ENCODE measurements around the gene SMAD2. TPM values are rescaled to one million over a fixed set of nuclear protein-coding genes. Genes with fewer than 3 reads are reported as not detected.

SMAD2 gene
- total and polyA plus RNA-seq, 4 donors: 11.8 to 31.3 (median 22.8) TPM

GRCh38 chr18:47802802-47803201, 127.7 kb downstream of the SMAD2 start:
- TF ChIP-seq YY1 (IDR thresholded peaks at IDR 0.05): no peak
- no peak for TF ChIP-seq JUND (IDR thresholded peaks at IDR 0.05)
- TF ChIP-seq, protein P1, sequence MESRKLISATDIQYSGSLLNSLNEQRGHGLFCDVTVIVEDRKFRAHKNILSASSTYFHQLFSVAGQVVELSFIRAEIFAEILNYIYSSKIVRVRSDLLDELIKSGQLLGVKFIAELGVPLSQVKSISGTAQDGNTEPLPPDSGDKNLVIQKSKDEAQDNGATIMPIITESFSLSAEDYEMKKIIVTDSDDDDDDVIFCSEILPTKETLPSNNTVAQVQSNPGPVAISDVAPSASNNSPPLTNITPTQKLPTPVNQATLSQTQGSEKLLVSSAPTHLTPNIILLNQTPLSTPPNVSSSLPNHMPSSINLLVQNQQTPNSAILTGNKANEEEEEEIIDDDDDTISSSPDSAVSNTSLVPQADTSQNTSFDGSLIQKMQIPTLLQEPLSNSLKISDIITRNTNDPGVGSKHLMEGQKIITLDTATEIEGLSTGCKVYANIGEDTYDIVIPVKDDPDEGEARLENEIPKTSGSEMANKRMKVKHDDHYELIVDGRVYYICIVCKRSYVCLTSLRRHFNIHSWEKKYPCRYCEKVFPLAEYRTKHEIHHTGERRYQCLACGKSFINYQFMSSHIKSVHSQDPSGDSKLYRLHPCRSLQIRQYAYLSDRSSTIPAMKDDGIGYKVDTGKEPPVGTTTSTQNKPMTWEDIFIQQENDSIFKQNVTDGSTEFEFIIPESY (IDR thresholded peaks at IDR 0.05): no peak
- TF ChIP-seq, protein P2, sequence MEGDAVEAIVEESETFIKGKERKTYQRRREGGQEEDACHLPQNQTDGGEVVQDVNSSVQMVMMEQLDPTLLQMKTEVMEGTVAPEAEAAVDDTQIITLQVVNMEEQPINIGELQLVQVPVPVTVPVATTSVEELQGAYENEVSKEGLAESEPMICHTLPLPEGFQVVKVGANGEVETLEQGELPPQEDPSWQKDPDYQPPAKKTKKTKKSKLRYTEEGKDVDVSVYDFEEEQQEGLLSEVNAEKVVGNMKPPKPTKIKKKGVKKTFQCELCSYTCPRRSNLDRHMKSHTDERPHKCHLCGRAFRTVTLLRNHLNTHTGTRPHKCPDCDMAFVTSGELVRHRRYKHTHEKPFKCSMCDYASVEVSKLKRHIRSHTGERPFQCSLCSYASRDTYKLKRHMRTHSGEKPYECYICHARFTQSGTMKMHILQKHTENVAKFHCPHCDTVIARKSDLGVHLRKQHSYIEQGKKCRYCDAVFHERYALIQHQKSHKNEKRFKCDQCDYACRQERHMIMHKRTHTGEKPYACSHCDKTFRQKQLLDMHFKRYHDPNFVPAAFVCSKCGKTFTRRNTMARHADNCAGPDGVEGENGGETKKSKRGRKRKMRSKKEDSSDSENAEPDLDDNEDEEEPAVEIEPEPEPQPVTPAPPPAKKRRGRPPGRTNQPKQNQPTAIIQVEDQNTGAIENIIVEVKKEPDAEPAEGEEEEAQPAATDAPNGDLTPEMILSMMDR (IDR thresholded peaks at IDR 0.05; ENCODE audit: low read depth, low read length, missing input control): no peak
- no peak for TF ChIP-seq GABPA (IDR thresholded peaks at IDR 0.05 in 1 of 2, conservative IDR thresholded peaks at IDR 0.05 in 1 of 2)
- no peak for TF ChIP-seq RAD21 (IDR thresholded peaks at IDR 0.05)
- no peaks in the 10 kb centered on the region for H3K4me1 ChIP-seq (ENCODE audit: control insufficient read depth in 4 of 4, insufficient read depth in 4 of 4, low read length in 3 of 4)
- DNase-seq (ENCODE audit: low spot score): no peak
- no peak overlapping the region for H3K4me3 ChIP-seq (ENCODE audit: low read depth in 1 of 3, low read length in 3 of 3)
- H3K9me3 ChIP-seq (ENCODE audit: control insufficient read depth in 4 of 4, low read length in 3 of 4): no peaks in the 10 kb centered on the region
- 94% methylated on average over 6 of the region's 6 CpGs for WGBS
- H3K27ac ChIP-seq (ENCODE audit: low read depth in 1 of 2, low read length in 2 of 2): no peak overlapping the region
- H3K36me3 ChIP-seq (ENCODE audit: control insufficient read depth in 4 of 4, insufficient read depth in 3 of 4, low read depth in 1 of 4, low read length in 3 of 4): no peaks in the 10 kb centered on the region
- no peaks in the 10 kb centered on the region for H3K27me3 ChIP-seq (ENCODE audit: control insufficient read depth in 4 of 4, insufficient read depth in 4 of 4, low read length in 3 of 4)
- no peak overlapping the region for H3K9ac ChIP-seq (ENCODE audit: low read depth in 1 of 2, low read length in 2 of 2)

DNA sequence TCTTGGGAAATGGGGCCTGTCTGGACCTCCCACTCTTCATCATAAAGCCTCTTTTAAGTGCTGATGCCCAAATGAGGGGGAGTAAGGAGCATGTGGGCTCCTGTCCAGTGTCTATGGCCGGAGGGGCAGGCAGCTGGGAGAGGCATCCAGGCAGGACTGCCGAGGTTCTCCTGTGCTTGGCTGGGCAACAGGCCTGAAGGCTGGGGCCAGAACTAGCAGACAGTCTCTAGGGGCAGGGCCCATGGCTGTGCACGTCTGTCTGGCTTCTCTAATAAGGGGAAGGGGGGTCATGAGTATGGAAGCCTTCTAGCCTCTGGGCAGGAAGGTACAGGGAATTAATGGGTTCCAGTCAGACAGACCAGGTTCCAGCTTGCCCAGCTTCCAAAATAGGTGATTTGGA, 128.6 kb downstream of the SMAD2 start:
- peaks cover 0 to 2% (median 0%) of the 10 kb centered on the region in 4 donors for H3K27me3 ChIP-seq (ENCODE audit: control insufficient read depth in 4 of 4, insufficient read depth in 4 of 4, low read length in 3 of 4)
- WGBS: 81% methylated on average over 3 of the region's 3 CpGs
- TF ChIP-seq SP1 (IDR thresholded peaks at IDR 0.05) (no peak), NR2F2 (IDR thresholded peaks at IDR 0.05) (no peak), FOXA1 (IDR thresholded peaks at IDR 0.05) (no peak), HNF4G (IDR thresholded peaks at IDR 0.05) (no peak), JUND (IDR thresholded peaks at IDR 0.05) (no peak), EGR1 (IDR thresholded peaks at IDR 0.05; ENCODE audit: low read depth in 2 of 2) (no peak), TAF1 (conservative IDR thresholded peaks at IDR 0.05) (no peak), RXRA (IDR thresholded peaks at IDR 0.05) (no peak), HNF4A (conservative IDR thresholded peaks at IDR 0.05) (no peak), GABPA (IDR thresholded peaks at IDR 0.05 in 1 of 2, conservative IDR thresholded peaks at IDR 0.05 in 1 of 2) (no peak), YY1 (IDR thresholded peaks at IDR 0.05) (no peak), RAD21 (IDR thresholded peaks at IDR 0.05) (no peak), ATF3 (IDR thresholded peaks at IDR 0.05) (no peak)
- TF ChIP-seq, protein P3, sequence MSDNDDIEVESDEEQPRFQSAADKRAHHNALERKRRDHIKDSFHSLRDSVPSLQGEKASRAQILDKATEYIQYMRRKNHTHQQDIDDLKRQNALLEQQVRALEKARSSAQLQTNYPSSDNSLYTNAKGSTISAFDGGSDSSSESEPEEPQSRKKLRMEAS (IDR thresholded peaks at IDR 0.05): no peak
- TF ChIP-seq, protein P1 (IDR thresholded peaks at IDR 0.05): no peak
- TF ChIP-seq, protein P2 (IDR thresholded peaks at IDR 0.05; ENCODE audit: low read depth, low read length, missing input control): no peak
- TF ChIP-seq, protein P4, sequence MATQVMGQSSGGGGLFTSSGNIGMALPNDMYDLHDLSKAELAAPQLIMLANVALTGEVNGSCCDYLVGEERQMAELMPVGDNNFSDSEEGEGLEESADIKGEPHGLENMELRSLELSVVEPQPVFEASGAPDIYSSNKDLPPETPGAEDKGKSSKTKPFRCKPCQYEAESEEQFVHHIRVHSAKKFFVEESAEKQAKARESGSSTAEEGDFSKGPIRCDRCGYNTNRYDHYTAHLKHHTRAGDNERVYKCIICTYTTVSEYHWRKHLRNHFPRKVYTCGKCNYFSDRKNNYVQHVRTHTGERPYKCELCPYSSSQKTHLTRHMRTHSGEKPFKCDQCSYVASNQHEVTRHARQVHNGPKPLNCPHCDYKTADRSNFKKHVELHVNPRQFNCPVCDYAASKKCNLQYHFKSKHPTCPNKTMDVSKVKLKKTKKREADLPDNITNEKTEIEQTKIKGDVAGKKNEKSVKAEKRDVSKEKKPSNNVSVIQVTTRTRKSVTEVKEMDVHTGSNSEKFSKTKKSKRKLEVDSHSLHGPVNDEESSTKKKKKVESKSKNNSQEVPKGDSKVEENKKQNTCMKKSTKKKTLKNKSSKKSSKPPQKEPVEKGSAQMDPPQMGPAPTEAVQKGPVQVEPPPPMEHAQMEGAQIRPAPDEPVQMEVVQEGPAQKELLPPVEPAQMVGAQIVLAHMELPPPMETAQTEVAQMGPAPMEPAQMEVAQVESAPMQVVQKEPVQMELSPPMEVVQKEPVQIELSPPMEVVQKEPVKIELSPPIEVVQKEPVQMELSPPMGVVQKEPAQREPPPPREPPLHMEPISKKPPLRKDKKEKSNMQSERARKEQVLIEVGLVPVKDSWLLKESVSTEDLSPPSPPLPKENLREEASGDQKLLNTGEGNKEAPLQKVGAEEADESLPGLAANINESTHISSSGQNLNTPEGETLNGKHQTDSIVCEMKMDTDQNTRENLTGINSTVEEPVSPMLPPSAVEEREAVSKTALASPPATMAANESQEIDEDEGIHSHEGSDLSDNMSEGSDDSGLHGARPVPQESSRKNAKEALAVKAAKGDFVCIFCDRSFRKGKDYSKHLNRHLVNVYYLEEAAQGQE (IDR thresholded peaks at IDR 0.05): no peak
- no peak overlapping the region for H3K27ac ChIP-seq (ENCODE audit: low read depth in 1 of 2, low read length in 2 of 2)
- H3K9ac ChIP-seq (ENCODE audit: low read depth in 1 of 2, low read length in 2 of 2): no peak overlapping the region
- no peaks in the 10 kb centered on the region for H3K4me1 ChIP-seq (ENCODE audit: control insufficient read depth in 4 of 4, insufficient read depth in 4 of 4, low read length in 3 of 4)
- H3K4me3 ChIP-seq (ENCODE audit: low read depth in 1 of 3, low read length in 3 of 3): no peak overlapping the region
- H3K36me3 ChIP-seq (ENCODE audit: control insufficient read depth in 4 of 4, insufficient read depth in 3 of 4, low read depth in 1 of 4, low read length in 3 of 4): no peaks in the 10 kb centered on the region
- DNase-seq (ENCODE audit: low spot score): no peak
- no peaks in the 10 kb centered on the region for H3K9me3 ChIP-seq (ENCODE audit: control insufficient read depth in 4 of 4, low read length in 3 of 4)

Data from liver (tissue), 9 donors.